HTERT RPE-1 (cell line): Measurements from ENCODE around the gene DIP2A.
"Not testable (repeated sequence)": the region's sequence is repeated elsewhere in the genome, so short reads cannot be mapped to it uniquely, and the experiment has no call there.

ENCODE experiments used
- in situ Hi-C: fragments of 300-500 bp; cut with MboI; formaldehyde crosslinking; loops from 4 replicates; pipeline ENCODE4 v1.14.3; 2020; ENCODE audit warnings: low sequenced_read_pairs

DIP2A gene

DNA sequence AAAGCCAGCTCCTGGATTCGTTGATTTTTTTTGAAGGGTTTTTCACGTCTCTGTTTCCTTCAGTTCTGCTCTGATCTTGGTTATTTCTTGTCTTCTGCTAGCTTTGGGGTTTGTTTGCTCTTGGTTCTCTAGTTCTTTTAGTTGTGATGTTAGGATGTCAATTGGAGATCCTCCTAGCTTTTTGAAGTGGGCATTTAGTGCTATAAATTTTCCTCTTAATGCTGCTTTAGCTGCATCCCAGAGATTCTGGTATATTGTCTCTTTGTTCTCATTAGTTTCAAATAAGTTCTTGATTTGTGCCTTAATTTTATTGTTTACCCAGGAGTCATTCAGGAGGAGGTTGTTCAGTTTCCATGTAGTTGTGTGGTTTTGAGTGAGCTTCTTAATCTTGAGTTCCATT is 120.7 kb downstream of the DIP2A start:
- in situ Hi-C loops = not testable (repeated sequence)

DNA sequence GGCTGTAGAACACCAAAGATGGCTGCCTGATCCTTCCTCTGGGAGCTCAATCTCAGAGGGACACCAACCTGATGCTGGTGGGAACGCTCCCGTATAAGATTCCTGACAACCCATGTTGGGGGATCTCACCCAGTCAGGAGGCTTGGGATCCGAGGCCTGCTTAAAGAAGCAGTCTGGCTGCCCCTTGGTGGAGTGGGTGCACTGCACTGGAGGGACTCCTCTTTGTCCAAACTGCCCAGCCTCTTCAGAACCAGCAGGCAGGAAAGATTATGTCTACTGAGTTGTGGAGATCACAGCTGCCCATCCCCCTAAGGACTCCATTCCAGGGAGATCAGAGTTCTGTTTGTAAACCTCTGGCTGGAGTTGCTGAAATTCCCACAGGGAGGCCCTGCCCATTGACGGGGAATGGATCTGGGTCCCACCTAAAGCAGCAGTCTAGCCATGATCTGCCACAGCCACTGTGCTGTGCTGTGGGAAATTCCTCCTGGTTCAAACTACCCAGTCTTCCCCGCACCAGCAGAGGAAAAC is 123.2 kb downstream of the DIP2A start:
- in situ Hi-C loops = no loop called here

DNA sequence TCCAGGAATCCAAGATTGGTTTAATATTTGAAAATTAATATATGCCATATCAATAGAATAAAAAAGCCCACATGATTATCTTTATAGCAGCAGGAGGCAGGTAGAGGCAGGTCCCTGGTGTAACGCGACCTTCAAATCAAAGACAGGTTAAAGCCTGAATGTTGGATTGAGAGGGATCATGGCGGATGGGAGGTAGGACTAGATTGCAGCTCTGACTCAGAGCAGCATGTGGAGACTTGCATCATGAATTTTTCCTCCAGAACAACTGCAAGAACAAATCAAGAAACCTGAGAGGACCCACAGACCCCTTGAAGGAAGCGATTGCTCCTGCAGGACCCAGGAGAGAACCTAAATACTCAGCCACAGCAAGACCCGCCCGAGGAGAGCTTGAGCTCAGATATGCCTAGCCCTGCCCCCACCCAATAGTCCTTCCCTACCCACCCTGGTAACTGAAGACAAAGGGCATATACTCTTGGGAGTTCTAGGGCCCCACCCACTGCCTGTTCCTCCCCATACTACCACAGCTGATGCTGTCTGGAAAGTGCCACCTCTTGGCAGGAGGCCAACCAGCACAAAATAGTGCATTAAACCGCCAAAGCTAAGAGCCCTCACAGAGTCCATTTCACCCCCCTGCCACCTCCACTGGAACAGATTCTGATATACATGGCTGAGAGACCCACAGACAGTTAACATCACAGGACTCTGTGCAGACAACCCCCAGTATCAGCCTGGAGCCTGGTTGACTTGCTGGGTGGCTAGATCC is 126.7 kb downstream of the DIP2A start:
- in situ Hi-C loops = no loop called here

DNA sequence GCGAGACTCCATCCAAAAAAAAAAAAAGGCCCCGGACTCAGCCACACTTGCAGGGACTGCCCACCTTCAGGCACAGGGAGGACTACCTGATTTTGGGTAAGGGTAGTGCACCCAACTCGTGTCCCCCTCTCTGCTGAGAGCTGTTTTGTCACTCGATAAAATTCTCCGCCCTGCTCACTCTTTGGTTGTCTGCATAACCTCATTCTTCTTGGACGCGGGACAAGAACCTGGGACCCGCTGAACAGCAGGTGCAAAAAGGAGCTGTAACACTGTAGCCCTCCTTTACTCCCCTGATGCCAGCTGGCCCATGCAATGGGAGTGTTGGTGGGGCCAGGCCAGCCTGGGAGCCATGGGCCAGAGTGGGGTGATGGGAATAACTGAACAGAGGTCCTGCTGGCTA is 135.6 kb downstream of the DIP2A start:
- in situ Hi-C loops = no loop called here

DNA sequence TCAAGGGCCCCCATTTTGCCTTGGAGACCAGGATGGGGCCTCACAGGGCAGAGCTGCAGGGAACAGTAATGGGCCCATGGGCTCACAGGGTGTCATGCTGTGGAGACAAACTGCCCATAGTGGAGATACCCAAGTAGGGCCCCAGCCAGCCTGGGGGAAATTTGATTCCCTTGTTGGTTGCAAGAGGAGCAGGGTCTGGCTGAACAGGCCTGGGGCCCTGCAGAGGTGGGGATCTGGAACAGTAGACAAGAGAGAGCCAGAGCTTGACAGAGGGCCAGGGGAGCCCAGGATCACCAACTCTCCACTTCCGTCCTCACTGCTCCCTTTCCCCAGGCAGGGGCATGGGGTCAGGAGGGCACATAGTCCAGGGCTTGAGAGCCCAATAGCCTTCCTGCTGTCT is 137.5 kb downstream of the DIP2A start:
- in situ Hi-C loops = no loop called here

DNA sequence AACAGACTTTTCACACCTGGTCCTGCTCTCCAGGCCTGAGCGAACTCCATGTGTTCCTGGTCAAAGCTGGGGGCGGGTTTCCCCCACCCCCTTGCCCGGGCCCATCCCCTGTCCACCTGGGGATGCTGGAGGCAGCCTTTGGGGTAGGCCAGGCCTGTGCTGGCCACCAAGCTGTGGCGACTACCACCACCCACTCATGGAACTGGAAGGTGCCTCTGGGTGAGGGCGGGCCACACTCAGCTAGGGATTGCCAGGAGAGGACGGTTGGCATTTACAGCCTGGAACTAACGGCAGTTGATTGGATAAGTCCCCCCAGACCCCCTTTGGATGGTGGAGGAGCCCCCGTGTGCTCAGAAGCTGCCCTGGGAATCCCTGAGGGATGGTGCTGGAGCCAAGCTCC is 138.3 kb downstream of the DIP2A start:
- in situ Hi-C loops = no loop called here

DNA sequence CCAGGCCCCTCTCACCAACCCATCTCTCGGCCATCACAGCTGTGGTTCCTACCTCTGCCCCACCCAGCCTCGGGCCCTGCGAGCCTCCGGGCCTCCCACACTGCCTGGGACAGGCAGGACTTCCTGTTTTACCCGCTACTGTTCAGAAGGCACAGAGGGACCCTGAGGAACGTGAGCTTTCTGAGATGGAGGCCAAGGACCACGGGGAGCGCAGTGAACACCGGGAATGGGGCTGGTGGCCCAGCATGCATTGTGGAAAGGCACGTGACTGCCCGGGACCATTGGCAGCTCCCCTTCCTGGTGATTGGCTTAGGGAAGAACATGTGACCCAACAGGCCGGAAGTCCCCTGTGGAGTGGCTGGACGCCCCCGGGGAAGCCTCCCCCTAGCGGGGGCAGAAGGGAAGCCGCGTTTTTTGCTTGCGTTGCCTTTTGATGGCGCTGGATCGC is 139.2 kb downstream of the DIP2A start:
- in situ Hi-C loops = no loop called here

DNA sequence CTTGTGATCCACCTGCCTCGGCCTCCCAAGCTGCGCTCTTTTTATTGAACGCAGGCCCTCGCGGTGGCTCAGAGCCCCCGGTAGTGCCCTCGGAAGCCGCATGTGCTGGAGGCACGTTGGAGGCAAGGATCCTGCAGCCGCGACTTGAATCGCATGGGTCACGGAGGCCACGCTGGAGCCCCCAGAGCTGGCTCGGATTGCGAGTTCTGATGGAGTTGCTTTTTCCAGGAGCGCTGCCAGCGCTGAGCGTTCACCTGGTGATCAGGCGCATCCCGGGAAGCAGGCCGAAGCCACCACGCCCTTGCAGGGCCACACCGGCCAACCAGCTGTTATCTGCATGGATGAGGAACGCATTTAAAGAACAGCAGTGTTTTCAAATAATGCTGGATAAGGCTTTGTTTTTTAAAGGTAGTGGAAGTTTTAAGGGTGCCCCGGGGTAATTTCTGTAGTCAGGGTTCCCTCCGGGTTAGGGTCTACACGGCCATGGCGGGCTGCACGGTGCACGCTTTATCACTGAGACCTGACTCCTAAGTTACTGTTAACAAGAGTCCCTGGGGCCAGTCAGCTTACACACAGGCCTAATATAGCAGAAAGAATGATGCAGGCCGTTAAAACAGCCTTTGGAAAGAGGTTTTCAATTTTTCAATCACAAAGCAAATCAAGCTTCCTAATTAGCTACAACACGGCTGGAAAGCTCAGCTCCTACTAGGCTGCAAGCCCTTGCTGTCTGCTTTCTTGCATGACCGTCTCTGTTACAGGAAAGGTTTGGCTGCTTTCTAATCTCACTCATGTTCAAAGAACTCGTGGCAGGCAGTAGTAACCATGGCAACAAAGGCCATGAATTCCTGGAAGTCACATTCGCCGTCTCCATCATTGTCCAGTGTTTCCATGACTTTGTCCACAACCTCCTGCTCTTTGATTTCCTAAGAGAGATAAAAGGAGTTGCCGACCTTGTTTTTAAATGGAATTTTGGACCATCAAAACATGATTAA is 140.2 kb downstream of the DIP2A start:
- in situ Hi-C loops = no loop called here

DNA sequence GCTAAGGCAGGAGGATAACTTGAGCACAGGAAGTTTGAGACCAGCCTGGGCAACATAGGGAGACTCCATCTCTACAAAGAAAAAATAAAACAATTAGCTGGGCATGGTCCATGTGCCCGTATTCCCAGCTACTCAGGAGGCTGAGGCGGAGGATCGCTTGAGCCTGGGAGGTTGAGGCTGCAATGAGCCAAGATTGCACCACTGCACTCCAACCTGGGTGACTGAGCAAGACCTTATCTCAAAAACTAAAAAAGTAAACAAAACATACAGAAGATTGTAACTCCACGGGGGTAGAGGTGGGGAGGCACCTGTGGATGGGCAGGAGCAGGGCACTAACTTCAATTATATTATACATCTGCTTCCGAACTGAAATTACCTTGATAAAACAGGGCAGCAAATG is 141.6 kb downstream of the DIP2A start:
- in situ Hi-C loops = no loop called here

DNA sequence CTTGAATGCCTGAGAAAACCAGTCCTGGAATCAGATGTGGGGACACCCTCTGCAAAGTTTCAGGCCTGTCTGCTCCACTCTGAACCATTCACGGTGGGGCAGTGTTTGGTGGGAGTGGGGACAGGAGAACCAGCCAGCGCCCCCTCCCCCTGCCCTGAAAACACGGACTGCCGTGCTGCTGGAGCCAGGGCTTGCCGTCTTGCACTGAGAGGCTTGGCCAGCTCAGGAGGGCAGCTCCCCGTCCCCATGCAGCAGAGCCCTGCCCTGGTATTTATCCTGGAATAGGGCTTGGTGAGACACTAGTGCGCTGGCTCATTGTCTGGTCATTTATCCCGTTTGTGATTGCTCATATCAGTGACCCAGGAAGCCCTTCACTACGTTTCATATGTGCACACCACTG is 142.3 kb downstream of the DIP2A start:
- in situ Hi-C loops = no loop called here

DNA sequence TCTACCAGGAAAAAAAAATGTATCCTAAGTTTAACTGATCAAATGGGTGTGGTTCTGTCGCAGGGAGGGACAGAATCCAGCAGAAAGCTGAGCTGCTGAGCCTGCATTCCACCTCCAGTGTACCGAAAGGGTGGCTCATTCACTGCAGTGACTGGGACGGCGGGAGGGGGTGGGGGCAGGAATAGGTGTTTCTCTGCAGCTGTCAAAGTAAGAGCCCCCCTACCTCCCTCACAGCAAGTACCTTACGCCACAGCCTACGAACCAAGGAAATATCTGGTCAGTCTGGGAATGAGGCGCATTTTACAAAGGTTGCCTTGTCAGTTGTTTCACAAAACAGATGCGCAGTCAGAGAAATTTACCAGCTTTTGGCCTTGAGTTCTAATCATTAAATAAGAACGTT is 144.5 kb downstream of the DIP2A start:
- in situ Hi-C loops = no loop called here

DNA sequence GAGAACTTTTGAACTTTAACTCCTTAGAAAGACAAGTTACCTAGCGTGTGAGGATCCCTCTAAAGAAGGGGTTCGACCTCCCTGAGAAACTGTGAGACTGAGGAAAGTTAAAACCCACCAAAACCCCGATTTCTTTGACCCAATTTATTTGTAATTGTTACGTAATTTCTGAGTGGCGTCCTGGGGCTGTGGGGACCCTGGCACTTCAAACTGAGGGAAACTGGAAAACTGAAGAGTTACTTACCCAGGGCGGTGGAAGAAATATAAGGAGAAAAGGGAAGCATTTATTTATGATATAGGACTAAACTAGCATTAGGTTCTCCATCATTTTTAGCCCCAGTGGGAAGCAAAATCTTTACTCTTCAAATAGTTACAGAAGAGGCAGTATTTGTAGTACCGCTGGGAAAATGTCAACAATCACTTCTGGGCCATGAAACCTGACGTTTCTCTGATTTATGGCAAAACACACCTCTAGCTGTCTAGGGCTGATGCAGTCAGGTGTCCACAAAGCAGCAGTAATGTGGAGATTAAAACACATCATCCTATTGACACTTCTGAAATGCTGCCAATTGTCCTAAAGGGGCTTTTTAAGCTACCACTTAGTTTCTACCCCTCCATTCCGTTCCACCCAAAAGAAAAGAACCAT is 145.8 kb downstream of the DIP2A start:
- in situ Hi-C loops = no loop called here

DNA sequence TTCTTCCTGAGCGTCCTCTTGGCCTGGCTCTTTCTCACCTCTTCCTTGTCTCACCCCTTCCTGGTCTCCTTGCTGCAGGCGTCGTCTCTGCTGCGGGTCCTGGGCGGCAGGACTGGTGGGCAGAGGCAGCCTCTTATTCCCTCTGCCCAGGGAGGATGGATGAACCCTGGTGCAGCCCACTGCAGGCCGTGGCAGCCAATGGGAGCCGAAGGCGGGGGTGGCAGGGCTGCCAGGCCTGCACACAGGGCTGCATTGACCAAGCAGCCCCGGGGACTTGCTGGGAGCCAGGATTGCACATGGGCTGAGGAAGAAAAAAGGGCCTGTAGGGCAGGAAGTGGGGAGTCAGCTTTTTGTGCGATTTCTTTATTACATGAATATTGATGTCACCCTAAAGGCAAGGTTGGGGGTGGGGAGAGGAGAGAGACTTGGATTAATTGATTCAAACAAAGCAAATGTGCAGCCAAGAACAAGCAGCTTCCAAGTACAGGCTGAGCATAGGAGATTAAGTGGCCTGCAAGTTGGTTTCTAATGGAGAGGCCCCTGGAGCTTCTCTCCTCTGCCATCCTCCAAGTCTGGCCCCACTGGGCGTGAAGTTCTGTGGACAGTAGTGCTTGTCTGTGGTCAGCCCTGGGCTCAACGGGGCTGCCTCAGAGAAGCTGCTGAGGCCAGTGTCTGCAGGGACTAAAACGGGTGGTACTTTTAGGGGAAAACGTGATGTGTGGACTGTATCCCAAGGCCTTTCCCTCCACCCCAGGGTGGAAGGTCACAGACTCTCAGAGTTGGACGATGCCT is 146.5 kb downstream of the DIP2A start, which contains the start of gene S100B:
Gene S100B, minus strand, starts transcription at position 108 of the 792 bp plus-strand sequence. CDS start 2,667 bp downstream, outside the sequence.
- in situ Hi-C loops = no loop called here

DNA sequence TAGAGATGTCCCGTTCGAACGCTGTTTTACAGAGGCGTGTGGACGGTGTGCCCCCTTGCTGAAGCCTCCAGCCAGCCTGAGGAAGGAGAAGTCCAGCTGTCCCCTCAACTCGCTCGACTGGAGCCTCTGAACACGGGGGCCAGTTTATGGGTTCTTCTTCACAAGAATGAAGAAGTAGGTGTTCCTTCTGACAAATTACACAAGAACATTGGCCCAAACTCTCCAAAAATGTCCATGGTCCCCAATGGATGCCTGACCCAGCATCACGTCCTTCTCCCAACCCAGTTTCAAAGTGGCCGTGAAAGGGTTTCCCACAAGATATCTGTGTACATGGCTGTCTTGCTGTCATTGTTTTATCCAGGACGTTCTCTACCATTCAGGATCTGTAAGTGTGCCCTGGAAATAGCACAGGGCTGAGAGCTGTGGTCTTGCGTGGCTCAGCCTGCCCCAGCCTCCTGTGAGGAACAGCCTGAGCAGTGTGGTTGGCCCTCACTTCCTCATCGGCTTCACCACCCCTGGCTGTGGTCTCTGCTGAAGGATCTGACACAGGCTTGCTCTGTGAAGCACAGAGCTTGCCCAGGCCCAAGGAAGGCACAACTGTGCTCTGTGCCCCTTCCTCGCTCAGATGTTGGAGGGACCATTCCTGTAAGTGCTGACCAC is 147.2 kb downstream of the DIP2A start:
- in situ Hi-C loops = no loop called here

DNA sequence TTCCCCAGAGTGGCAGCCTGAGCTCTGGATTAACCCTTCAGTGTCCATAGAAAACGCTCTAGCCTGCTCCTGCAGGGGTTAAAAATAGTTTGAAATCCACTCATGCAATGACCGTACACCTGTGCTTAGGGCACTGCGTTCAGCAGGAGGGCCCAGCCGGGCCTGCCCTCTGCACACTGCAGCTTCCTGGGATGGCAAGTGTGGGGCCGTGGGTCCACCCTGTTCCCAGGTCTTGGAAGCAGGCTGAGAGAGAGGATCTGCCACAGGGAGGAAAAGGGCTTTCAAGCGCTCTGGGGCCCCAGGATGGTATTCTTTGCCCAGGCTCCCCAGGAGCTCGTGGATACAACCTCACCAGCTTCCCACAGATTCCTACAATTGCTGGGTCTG is 147.7 kb downstream of the DIP2A start:
- in situ Hi-C loops = no loop called here

DNA sequence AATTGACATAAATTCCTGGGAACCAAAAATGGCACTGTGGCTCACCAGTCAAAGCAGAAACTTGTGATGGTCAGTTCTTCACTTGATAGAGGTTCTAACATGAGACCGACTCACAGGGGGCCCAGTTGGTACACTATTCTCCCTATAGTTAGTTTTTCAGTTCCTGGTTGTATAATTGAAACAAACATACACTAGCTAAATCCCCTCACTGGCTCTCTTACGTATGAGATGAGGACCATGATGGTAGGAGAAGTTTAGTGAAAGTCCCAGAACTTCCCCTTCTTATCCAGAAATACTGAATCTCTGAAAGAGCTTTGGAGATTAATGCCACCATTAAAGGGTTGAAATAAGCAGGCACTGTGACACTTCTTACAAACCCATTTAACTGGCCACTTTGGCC is 148.9 kb downstream of the DIP2A start:
- in situ Hi-C loops = no loop called here

DNA sequence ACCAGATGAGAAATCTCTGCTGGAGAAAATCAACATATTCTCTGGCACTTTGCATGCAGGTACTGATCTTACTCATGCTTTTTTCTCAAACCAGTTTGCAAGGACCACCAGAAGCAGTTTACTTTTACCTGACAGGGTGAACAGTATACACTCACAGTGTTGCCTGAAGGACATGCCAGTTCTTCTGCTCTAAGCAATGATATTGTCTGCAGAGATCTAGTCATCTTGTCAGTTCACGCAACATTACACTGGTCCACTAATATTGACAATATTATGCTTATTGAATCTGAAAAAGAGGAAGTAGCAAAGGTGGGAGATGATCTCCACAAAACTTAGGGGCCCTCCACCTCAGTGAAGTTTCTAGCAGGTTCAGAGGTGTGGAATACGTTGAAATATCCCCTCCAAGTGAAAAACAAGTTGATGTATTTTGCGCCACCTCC is 150.0 kb downstream of the DIP2A start:
- in situ Hi-C loops = no loop called here

DNA sequence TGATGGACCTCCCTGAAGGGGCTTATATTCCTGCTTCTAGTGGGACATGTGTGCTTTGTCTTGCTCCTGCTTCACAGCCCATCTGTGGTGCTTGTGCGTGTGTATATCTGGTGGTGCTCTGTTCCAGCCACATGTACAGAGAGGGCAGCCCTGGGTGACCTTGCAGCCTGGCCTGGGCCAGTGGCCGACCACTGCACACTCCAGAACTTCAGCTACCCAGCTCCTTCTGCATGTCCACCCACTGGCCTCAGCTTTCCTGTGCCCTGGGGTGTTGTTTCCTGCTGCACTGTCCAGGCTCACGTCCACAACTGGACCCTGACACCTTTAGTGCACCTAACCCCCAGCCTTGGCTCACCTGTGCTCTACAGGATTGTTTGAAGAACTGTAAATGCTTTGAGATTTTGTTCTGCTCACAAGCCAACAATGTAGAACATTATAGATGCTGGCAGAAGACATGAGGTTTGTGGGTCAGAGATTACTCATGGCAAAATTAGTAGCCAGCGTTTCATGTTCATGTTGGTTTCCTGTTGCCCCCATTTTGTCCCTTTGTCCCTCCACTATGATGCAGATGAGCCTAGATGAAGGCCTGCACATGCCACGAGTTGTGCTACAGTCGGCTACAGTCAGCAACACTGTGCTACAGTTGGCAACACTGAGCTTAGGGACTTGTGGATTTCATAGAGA is 151.5 kb downstream of the DIP2A start:
- in situ Hi-C loops = no loop called here

DNA sequence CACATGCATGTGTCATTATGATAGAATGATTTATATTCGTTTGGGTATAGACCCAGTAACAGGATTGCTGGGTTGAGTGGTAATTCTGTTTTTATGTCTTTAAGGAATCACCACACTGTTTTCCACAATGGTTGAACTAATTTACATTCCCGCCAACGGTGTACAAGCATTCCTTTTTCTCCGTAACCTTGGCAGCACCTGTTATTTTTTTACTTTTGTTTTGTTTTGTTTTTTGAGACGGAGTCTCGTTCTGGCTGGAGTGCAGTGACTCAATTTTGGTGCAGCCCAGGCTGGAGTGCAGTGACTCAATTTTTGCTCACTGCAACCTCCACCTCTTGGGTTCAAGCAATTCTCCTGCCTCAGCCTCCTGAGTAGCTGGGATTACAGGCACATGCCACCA is 154.7 kb downstream of the DIP2A start:
- in situ Hi-C loops = no loop called here
